GM18868 (cell line): ENCODE data around the gene CASP5.
"Not testable (repeated sequence)": the region's sequence is repeated elsewhere in the genome, so short reads cannot be mapped to it uniquely, and the experiment has no call there.

Source experiments
- ATAC-seq: cut with Tn5 transposase; IDR thresholded peaks from one replicate; pipeline ENCODE4 v1.9.1; 2021; ENCODE audit warnings: mild to moderate bottlenecking, moderate library complexity; ENCODE audit not compliant: unreplicated experiment

Gene CASP5

DNA sequence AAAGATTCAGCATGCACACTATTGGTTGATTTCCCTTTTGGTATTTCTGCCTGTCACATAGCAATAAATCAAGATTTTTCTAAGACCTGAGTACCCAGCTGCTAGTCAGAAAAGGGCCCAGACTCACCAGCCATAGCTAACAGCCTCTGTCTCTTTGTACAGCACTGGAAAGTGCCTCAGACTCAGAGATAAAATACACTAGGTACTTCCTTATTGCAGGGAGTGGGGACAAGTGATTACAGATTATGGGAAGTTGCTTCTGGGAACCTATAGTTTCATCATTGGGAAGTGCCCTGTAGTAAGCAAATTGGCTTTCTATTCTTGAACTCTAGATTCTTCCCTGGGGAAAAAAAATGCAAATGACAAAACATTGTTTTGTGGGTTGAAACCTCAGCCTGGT, at the start of gene CASP5:
Gene CASP5, minus strand, starts transcription at position 166 of the 400 bp plus-strand sequence. Its CDS starts 32 bp downstream, at position 134.
- ATAC-seq = no peak

DNA sequence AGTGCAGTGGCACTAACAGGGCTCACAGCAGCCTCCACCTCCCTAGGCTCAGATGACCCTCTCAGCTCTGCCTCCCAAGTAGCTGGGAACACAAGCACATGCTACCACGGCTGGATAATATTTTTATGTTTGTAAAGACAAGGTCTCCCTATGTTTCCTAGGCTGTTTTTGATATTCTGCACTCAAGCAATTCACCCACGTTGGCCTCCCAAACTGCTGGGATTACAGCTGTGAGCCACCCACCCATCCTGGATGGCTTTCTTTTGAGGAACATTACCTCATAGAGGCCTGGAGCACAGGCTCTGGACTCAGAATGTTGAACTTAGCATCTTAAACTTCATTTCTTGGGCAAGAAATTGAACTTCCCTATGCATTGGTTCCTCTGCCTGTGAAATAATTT, 49.1 kb upstream of the CASP5 start:
- not testable (repeated sequence) for ATAC-seq

DNA sequence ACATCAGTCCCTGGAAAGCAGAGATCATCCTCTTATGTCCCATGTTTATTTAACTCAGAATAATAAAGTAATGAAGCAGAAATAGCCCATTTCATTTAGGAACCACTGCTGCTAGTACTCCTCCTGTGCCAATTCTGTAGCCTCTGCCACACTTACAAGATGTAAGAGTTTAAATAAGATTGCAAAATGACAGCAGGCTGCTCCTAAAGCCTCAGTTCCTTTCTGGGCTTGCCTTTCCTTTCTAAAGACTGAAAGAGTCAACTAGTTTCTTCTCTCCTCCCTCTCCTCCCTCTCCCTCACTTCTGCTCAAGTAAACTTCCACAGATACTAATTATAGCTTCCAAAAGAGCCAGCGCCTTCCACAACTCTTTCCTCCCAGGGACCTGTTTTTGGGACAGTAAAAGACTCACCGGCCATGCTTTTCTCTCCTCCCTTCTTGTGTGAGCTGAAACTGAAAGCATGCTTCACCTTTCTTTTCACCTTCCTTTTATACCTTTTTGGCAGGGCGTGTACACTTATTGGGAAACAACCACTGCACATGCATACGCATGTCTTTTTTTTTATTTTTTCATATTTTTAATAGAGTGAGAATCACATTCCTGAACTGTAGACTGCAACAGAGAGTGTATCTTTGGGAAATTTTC, 48.2 kb upstream of the CASP5 start:
- no peak for ATAC-seq

DNA sequence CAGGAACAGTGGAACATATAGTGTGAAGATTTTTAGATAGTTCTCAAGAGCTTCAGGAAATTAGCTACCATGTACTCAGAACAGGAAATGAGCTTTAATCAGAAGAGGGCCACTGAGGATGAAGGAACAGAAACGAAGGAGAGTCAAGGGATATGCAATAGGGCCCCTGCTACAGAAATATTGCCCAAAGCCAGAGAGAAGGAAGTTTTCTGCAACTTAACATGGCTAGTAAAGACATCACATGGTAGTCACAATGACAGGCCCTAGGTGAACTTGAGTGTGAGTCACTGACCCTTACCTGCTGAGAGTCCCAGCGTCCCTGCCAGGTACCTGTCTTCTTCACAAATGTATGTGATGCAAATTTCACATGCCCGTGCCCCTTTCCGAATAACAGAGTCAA, 47.3 kb upstream of the CASP5 start:
- ATAC-seq = no peak

DNA sequence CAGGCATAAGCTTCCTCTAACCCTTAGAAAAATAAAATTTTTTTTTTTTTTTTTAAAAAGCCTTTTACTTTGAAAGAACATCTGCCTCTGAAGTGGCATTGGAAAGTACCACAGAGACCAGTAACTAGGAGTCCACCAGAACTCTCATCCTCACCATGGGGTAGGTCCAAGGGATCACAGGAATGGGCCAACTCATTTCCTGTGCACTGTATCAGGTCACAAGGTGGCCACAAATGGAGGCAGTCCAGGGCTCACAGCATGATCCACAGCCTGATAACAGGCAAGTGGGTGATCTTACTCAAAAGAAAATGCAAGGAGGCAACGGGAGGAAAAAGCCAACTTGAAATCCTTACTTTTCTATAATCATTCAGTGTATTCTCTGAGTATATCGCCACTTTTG, 46.8 kb upstream of the CASP5 start:
- ATAC-seq = not testable (repeated sequence)

DNA sequence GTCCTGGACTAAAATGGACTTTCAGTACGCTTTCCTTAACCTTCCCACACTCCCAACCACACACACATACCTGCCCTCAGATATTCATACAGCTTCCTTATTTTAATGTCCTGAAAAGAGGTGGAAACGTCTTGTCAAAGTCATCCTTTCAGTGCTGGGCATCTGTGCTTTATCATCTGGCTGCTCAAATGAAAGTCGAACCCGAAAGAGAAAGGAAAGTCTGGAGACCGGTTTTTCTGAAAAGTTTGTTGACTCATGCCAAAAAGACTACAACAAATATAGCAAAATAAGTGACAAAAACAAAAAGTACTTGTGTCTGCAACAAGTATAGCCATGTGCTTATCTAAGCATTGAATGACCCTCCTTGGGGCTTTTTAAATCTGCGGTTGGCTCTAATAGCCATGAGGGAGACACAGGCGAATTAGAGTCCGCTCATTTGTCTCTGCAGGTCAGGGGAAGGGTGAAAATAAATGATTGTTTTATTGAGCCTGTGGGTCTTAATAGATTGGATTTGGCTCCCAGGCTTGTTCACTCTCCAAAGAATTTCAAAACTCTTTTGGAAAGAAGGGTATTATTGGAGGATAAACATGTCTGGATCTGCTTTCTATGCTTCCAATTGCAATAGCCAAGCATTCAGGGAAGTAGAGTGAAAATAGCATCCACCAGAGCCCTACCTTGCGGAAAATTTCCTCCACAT, 40.4 kb upstream of the CASP5 start:
- not testable (repeated sequence) for ATAC-seq

DNA sequence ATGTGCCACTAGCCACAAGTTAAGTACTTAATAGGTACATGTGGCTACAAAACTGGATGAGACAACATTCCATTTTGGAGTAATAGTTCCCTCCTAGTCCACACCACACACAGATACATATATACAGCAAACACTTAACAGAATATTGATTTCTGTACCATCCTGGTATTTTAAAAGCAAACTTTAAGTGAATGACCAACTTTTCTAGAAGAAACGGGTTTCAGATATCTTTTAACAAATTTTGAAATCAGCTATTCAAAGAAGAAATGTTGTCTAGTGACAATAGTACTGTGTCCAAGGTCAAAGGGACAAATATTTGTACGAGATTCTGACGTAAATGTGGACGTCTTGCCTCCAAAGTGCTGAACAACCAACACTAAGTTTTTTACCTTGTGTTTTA, 34.5 kb upstream of the CASP5 start:
- no peak for ATAC-seq

DNA sequence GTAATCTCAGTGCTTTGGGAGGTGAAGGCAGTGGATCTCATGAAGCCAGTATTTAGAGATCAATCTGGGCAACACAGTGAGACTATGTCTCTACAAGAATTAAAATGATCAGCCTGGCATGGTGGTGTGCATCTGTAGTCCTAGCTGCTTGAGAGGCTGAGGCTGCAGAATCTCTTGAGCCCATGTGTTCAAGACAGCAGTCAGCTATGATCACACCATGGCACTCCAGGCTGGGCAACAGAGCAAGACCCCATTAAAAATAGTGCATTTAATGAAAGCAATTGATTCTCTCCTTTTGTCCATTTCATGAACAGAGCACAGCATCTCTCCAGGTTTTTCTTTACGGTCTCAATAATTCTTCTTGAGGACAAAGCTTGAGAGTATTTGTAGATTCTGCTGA, 33.5 kb upstream of the CASP5 start:
- no peak for ATAC-seq

DNA sequence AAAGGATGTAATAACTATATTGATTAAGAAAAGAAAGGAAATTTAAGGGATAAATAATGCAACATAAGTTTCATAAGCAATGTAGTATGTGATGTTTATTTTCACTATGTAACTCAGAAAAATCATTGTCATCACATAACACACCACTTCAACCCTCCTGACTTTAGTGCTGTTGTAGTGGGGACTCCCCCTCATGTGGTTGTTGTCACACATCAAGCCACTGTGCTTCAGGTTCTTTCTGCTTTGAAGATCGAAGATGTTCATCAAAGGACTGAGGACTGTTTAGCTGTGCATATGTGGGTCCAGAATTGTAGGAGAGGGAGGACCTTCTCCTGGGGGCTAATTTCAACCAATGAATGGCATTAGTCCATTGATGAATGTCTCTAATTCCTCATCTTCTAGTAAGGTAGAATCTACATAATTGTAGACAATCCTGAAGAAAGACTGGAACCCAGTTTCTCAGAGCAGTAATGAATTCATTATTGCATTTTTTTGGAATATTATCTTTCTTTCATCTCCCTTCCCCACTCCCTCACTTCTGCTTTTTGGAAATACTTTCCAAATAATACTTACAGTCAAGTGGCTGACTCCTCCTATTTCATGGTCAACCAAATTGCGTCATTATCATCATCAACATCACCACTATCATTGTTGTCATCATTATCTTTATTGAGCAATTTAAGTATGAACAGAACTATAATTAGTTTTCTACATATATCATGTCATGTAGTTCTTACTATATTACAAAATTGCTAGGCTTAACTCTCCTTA, 31.9 kb upstream of the CASP5 start:
- ATAC-seq = no peak

DNA sequence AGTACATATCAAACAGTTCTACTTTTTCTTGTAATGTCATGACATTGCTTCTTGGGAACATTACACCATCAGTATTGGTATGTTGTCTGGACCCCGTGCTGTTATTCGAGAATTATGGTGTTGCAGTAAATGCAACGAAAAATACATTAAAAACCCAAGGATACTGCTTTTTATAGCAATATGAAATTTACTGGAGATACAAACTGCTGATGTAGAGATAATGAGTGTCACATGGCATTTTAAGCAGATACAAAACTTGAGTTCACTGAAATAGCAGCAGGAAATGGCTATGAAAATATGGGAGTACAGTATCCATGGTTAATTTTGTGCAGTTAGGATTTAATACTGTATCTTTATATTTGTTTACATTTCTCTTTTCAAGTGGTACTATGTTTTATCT, 29.5 kb upstream of the CASP5 start:
- no peak for ATAC-seq

DNA sequence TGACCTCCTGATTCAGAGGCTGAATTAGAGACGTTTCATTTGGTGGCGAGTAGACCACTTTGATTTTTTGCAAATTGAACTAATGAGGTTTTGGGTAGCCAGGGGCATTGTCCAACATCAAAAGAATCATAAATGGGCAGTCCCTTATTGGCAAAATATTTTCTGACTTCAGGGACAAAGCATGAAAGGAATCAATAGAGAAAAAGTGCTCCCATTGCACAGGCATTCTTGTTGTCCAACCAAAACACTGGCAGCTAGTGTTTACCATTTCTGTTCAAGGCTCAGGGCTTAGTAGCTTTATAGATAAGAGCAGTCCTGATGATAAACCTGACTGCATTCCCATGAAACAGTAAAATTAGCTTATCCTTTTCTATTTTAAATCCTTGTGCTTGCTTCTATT, 28.6 kb upstream of the CASP5 start:
- ATAC-seq = no peak

DNA sequence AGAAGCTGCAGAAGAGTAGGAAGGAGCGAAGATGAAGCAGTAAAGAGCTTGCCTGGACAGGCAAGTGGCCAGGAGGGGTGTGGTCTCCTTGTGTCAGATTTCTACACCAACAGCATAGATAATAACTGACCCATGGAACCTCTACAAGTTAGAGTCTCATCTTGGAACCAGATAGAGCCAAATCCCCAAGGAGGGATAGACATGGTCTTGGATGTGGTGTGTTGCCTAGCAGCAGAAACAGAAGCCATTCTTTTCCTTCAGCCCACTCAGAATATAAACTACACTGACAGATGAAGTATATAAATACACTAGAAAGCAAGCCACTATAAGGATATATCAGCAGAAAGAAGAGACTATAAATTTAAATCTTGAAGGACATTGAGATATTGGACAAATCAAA, 26.5 kb upstream of the CASP5 start:
- ATAC-seq = no peak

DNA sequence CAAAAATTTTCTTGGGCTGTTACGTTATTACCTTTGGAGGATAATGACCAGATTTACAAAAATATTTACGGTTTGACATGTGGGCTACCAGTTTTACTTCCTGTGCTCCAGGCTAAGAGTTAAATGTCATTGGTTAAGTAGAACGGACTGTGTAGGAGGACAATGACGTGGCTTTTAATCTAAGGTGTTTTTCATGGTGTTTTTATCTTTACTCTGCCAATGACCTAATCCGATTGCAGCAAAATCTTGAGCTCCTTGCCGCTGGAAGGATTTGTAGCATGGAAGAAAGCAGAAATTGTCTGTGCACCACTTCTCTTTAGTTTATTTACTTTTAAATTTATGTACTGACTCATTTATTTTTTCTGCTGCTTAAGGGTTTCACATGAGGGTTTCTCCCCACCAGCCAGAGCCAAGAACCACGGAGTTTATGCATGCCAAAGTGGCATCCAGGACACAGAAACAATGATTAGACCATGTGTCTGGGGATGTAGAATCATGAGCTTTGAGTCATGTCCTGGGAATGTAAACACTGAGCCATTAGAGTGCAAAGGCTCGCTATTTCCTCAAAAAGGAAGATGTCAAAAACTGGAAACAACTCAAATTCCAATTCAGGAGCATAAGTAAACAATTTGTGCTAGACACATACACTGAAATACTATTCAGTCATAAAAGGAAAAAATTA, 24.1 kb upstream of the CASP5 start:
- no peak for ATAC-seq

DNA sequence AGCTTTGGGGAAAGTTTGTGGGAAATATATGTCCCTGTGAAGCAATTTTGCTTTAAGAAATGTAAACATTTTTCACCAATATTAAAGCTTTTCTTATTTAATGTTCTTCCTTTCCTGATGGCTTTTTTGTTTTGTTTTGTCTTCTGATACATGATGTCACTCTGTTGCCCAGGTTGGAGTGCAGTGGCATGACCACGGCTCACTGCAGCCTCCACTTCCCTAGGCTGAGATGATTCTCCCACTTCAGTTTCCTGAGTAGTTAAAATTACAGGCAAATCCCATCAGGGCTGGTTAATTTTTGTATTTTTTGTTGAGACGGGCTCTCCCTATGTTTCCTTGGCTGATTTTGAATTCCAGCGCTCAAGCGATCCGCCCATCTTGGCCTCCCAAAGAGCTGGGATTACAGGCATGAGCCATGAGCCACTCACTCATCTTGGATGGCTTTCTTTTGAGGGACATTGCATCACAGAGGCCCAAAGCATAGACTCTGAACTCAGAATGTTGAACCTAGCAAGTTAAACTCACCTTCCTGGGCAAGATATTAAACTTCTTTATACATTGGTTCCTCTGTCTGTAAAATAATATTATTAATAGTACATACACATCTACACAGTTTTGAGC, 22.8 kb upstream of the CASP5 start:
- no peak for ATAC-seq

DNA sequence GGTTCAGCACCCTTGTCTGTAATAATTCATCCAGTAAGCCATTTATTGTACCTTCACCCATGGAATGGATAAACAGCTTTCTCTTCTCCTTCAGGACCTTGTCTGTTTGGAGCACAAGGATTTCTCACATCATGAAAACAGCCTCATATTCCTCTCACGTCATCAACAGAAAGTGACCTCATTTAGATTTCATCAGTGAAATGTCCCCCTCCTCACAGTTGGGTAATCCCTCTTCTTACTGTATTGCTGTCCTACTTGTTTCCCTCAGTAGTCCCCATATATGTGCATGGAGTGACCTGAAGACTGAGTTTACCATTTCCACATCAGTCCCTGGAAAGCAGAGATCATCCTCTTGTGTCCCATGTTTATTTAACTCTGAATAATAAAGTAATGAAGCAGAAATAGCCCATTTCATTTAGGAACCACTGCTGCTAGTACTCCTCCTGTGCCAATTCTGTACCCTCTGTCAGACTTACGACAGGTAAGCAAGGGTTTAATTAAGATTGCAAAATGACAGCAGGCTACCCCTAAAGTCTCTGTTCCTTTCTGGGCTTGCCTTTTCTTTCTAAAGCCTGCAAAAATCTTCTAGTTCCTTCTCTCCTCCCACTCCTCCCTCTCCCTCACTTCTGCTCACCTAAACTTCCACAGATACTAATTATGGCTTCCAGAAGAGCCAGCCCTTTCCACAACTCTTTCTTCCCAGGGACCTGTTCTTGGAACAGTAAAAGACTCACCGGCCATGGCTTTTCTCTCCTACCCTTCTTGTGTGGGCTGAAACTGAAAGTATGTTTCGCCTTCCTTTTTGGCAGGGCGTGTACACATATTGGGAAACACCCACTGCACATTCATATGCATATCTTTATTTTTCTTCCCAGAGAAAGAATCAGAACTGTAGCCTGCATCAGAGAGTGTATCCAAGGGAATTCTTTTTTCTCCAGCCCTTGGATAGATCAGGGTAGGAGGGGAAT, 21.9 kb upstream of the CASP5 start, which contains the start of gene CARD16:
Gene CARD16, minus strand, starts transcription at position 779 of the 968 bp plus-strand sequence. Its CDS starts 38 bp downstream, at position 741.
- peak; percentile 98 for ATAC-seq

DNA sequence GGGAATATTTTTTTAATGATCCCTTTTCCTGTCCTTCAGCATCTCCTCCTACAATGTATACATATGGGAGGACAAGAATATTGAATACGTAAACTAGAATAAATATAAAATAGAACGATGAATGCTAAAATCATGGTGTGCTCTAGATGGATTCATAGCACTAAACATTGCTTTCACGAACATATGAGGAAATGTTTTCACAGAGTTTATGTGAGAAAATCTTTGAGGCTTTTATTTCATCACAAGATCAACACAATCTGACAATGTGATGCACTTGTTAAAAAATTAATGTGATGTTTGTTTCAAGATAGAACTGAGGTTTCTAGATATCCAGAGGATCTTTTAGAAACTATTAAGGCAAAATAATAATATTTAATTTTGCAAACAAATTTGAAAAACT, 19.2 kb upstream of the CASP5 start:
- no peak for ATAC-seq

DNA sequence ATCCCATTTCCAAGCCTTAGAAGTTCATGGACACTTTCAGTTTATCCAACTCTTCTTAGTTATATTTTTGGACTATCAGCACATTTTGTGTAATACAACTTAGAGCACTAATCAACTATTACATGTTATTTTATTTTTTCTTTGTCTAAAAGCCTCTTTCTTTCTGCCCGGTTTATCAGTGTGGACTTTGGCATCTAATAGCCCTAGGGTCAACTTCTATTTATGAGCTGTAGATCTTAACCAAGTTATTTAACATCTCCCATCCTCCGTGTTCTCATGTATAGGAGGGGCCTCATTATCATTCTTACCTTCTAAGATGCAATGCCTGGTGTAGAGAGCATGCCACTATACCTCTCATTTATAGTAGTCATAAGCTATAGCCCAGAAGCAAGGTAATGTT, 17.7 kb upstream of the CASP5 start:
- ATAC-seq = no peak

DNA sequence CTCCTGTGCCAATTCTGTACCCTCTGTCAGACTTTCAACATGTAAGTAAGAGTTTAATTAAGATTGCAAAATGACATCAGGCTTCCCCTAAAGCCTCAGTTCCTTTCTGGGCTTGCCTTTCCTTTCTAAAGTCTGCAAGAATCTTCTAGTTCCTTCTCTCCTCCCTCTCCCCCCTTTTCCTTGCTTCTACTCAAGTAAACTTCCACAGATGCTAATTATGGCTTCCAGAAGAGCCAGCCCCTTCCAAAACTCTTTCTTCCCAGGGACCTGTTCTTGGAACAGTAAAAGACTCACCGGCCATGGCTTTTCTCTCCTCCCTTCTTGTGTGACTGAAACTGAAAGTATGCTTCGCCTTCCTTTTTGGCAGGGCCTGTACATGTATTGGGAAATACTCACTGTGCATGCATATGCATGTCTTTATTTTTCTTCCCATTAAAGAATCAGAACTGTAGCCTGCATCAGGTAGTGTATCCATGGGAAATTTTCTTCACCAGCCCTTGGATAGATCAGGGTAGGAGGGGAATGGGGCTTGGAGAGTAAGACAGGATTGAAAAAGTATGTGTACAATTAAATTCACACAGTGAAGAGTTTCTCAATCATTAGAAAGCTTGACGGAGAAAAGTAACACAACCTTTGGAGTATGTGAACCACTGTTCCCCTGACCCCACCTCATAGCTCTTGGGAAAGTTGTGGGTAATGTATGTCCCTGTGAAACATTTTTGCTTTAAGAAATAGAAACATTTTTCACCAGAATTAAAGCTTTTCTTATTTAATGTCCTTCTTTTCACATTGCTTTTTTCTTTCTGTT, 12.0 kb upstream of the CASP5 start, which contains the start of gene CASP1:
Gene CASP1, minus strand, starts transcription at position 332 of the 808 bp plus-strand sequence. Its CDS starts 31 bp downstream, at position 301.
- peak; percentile 90 for ATAC-seq

DNA sequence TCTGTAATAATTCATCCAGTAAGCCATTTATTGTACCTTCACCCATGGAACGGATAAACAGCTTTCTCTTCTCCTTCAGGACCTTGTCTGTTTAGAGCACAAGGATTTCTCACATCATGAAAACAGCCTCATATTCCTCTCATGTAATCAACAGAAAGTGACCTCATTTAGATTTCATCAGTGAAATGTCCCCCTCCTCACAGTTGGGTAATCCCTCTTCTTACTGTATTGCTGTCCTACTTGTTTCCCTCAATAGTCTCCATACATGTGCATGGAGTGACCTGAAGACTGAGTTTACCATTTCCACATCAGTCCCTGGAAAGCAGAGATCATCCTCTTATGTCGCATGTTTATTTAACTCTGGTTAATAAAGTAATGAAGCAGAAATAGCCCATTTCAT, 11.4 kb upstream of the CASP5 start:
- ATAC-seq = peak; percentile 12
